Peyer's patch (tissue), 4 donors: ENCODE data around the gene NOTCH2.
"Not testable (repeated sequence)": the region's sequence is repeated elsewhere in the genome, so short reads cannot be mapped to it uniquely, and the experiment has no call there.

Source experiments
- CTCF ChIP-seq, 6 experiments: fragments of 450-650 bp in 4 of 6; fragments of 200-600 bp in 2 of 6; sonication (generic) in 1 of 6; IDR thresholded peaks; one replicate each; pipeline ENCODE4 v1.5.1; 2017 to 2019; ENCODE audit warnings: antibody characterized with exemption in 6 of 6, mild to moderate bottlenecking in 3 of 6, moderate library complexity in 1 of 6
- POLR2A ChIP-seq, 2 donors: fragments of 450-650 bp; IDR thresholded peaks; one replicate each; pipeline ENCODE4 v1.5.1; 2017; ENCODE audit warnings: antibody characterized with exemption in 2 of 2, mild to moderate bottlenecking in 2 of 2, moderate library complexity in 2 of 2

- TF ChIP-seq CTCF, POLR2A (IDR thresholded peaks at IDR 0.05): not testable (repeated sequence)
Observed at GRCh38 chr1:120111771-120112170, 42.3 kb upstream of the NOTCH2 start.
